DND-41 (cell line): ENCODE results near the gene CACNA2D3.

Source experiments
- ATAC-seq: fragments of 200-7000 bp; cut with Tn5 transposase; 3 replicates; pipeline ENCODE4 v1.9.1; 2021; ENCODE audit warnings: low read depth; ENCODE audit not compliant: insufficient read depth
- DNase-seq: peaks from one replicate; pipeline ENCODE4 v3.0.0-alpha.2; 2020
- H2AFZ ChIP-seq: 2 replicates; pipeline ENCODE4 v1.6.0; 2012; ENCODE audit warnings: low read depth, low read length
- H3K27ac ChIP-seq: 2 replicates; pipeline ENCODE4 v1.5.1; 2012; ENCODE audit warnings: low read length, inconsistent platforms
- H3K27me3 ChIP-seq: fragments of 200-600 bp; sonication (generic); 2 replicates; pipeline ENCODE4 v1.6.0; 2012; ENCODE audit warnings: low read length, mild to moderate bottlenecking, inconsistent platforms; ENCODE audit not compliant: insufficient read depth, poor library complexity
- H3K36me3 ChIP-seq: 2 replicates; pipeline ENCODE4 v1.5.1; 2012; ENCODE audit warnings: low read length, inconsistent platforms; ENCODE audit not compliant: insufficient read depth
- H3K4me1 ChIP-seq: 2 replicates; pipeline ENCODE4 v1.5.1; 2012; ENCODE audit warnings: mild to moderate bottlenecking, low read length; ENCODE audit not compliant: insufficient read depth
- H3K4me2 ChIP-seq: 2 replicates; pipeline ENCODE4 v1.6.0; 2012; ENCODE audit warnings: mild to moderate bottlenecking, moderate library complexity, low read length, inconsistent platforms; ENCODE audit not compliant: insufficient read depth
- H3K4me3 ChIP-seq, 2 experiments: fragments of 200-600 bp in 1 of 2; shearing (Covaris generic) in 1 of 2; 2 replicates each; pipeline ENCODE4 v1.5.1; 2012 to 2016; ENCODE audit warnings: inconsistent platforms in 2 of 2, low read length in 2 of 2, mild to moderate bottlenecking in 2 of 2, low read depth in 1 of 2, moderate library complexity in 1 of 2
- H3K79me2 ChIP-seq: 2 replicates; pipeline ENCODE4 v1.6.0; 2012; ENCODE audit warnings: low read length, inconsistent platforms; ENCODE audit not compliant: insufficient read depth
- H3K9ac ChIP-seq: 2 replicates; pipeline ENCODE4 v1.6.0; 2012; ENCODE audit warnings: low read depth, mild to moderate bottlenecking, inconsistent platforms, low read length, moderate library complexity
- H3K9me3 ChIP-seq: 2 replicates; pipeline ENCODE4 v1.5.1; 2012; ENCODE audit warnings: low read length, moderate library complexity, mild to moderate bottlenecking, inconsistent platforms; ENCODE audit not compliant: insufficient read depth, severe bottlenecking
- H4K20me1 ChIP-seq: 2 replicates; pipeline ENCODE4 v1.6.0; 2012; ENCODE audit warnings: low read length; ENCODE audit not compliant: insufficient read depth
- CTCF ChIP-seq: IDR thresholded peaks from 2 replicates; pipeline ENCODE4 v1.5.1; 2012; ENCODE audit warnings: borderline replicate concordance, low read length, moderate library complexity, mild to moderate bottlenecking; ENCODE audit not compliant: poor library complexity, severe bottlenecking; ENCODE audit errors: extremely low read depth
- EZH2 ChIP-seq: IDR thresholded peaks from 3 replicates; pipeline ENCODE4 v1.6.1; 2012; ENCODE audit warnings: borderline replicate concordance, low read depth, mild to moderate bottlenecking, moderate library complexity, low read length, inconsistent platforms; ENCODE audit not compliant: severe bottlenecking

The CACNA2D3 gene

GRCh38 chr3:54299169-54299935 is 177.0 kb downstream of the CACNA2D3 start:
- H3K27ac ChIP-seq, result no peak overlapping the region
- H3K4me2 ChIP-seq, result no peak overlapping the region
- H3K79me2 ChIP-seq, result no peaks in the 10 kb centered on the region
- ATAC-seq (no peak), DNase-seq (no peak)
- no peaks in the 10 kb centered on the region for H3K9me3 ChIP-seq
- TF ChIP-seq EZH2 (no peak), CTCF (no peak)
- no peaks in the 10 kb centered on the region for H4K20me1 ChIP-seq
- peaks cover 5% of the 10 kb centered on the region for H3K27me3 ChIP-seq
- H3K9ac ChIP-seq, result no peak overlapping the region
- H3K4me1 ChIP-seq, result no peaks in the 10 kb centered on the region
- H3K36me3 ChIP-seq, result no peaks in the 10 kb centered on the region
- H3K4me3 ChIP-seq, result no peak overlapping the region
- no peak overlapping the region for H2AFZ ChIP-seq

- no peak overlapping the region for H3K9ac ChIP-seq
- H3K27ac ChIP-seq, result no peak overlapping the region
- no peaks in the 10 kb centered on the region for H3K9me3 ChIP-seq
- H3K36me3 ChIP-seq, result no peaks in the 10 kb centered on the region
- TF ChIP-seq EZH2, result no peak
- no peak for TF ChIP-seq CTCF
- H3K27me3 ChIP-seq, result peaks cover 5% of the 10 kb centered on the region
- H2AFZ ChIP-seq, result no peak overlapping the region
- ATAC-seq, result no peak
- DNase-seq, result no peak
- H3K4me2 ChIP-seq, result no peak overlapping the region
- H3K4me3 ChIP-seq, result no peak overlapping the region
- H4K20me1 ChIP-seq, result no peaks in the 10 kb centered on the region
- no peaks in the 10 kb centered on the region for H3K79me2 ChIP-seq
- H3K4me1 ChIP-seq, result no peaks in the 10 kb centered on the region
These were observed 181.4 kb downstream of the CACNA2D3 start for GRCh38 chr3:54303517-54304375.

- H3K4me2 ChIP-seq, result no peak overlapping the region
- H3K9me3 ChIP-seq, result no peaks in the 10 kb centered on the region
- H3K27me3 ChIP-seq, result no peaks in the 10 kb centered on the region
- H3K27ac ChIP-seq, result no peak overlapping the region
- no peak overlapping the region for H3K4me3 ChIP-seq
- H4K20me1 ChIP-seq, result no peaks in the 10 kb centered on the region
- no peaks in the 10 kb centered on the region for H3K36me3 ChIP-seq
- TF ChIP-seq EZH2, result no peak
- H2AFZ ChIP-seq, result no peak overlapping the region
- H3K4me1 ChIP-seq, result no peaks in the 10 kb centered on the region
- ATAC-seq (no peak), DNase-seq (no peak)
- no peaks in the 10 kb centered on the region for H3K79me2 ChIP-seq
- no peak overlapping the region for H3K9ac ChIP-seq
These were observed 182.5 kb downstream of the CACNA2D3 start for GRCh38 chr3:54304877-54305276.
